Ureter (tissue), 1 donor: ENCODE data around the gene FCN3. TPM values are rescaled to one million over a fixed set of nuclear protein-coding genes. Genes with fewer than 3 reads are reported as not detected.

Source experiments
- DNase-seq: peaks from one replicate; pipeline ENCODE4 v3.0.0-alpha.2; 2020; ENCODE audit warnings: low spot score
- total RNA-seq: library from RNA; stranded (reverse); gene quantifications from one replicate; pipeline ENCODE4 v1.2.4, GENCODE V29; 2023
- donor health status: DM: yes; HTN: yes; CAD: no.

FCN3 gene
- total RNA-seq, 1 donor from 2014 or later: 2.1 TPM

DNA sequence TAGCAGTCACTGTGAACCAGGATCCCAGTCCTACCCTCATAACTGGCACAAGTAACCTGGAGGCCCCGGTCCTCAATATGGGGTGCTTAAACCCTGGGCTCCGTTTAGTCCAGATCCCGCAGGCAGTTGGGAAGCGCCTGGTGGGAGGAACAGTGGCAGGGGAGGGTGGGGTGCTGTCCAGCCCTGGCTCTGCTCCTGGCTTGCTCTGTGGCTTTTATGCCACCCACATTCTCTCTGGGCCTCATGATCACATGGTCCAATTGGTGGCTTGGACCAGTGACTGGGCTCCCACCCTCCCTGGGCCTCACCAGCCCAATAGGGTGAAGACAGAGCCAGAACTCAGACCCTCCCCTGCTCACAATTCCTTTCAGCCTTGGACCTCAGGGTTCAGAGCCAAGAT is 5.6 kb upstream of the FCN3 start:
- DNase-seq: no peak

DNA sequence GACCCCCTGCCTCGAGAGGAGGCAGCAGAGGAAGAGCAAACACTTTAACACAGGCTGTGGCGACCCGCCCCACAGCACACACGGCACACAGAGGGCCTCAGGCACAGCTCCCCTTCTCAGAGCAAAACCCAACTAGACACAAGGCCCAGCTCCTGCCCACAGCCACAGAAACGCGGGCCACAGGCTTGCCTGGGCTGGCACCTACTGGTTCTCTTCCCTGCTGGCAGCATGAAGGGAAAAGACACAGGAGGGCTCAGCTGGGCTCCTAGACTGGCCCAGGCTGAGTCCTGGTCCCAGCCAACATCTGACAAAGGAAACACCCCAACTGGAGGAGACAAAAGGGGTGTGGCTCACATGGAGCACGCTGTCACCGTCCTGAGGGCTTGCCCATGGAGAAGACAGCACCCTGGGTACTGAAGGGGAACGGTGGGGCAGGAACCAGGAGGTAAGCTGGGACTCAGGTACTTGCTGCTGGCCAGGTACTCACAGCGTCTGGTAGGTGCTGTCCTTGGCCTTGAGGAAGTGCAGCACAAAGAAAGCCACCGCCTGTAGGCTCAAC is 5.0 kb upstream of the FCN3 start:
- no peak for DNase-seq

DNA sequence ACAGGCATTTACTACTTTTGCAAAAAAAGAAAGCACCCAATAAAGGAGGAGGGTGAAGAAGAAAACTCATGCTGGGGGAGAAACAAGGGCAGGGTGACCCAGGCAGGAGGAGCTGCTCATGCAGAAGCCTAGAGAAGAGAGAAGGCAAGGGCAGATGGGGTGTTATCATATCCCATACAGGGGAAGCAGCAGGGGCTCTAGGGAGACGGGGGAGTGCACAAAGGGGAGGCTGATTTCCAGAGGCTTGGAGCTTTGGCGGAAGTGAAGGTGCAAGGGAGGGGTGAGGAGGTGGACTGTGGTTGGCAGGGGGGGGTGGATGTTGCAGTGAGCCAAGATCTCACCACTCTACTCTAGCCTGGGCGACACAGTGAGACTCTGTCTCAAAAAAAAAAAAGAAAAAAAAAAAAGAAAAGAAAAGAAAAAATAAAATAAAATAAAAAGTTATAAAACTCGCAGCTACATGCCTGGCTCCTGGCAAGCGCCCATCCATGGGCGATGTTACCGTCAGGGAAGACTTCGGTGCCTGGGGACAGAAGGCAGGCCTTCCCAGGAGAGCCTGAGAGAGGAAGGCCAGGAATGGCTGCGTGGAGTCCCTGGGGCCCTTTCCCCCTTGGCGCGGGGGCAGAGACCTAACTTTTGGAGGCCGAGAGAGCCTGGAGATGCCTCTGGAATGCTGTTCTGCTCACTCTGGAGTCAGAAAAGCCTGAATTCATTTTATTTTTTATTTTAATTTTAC is 3.3 kb upstream of the FCN3 start:
- no peak for DNase-seq

DNA sequence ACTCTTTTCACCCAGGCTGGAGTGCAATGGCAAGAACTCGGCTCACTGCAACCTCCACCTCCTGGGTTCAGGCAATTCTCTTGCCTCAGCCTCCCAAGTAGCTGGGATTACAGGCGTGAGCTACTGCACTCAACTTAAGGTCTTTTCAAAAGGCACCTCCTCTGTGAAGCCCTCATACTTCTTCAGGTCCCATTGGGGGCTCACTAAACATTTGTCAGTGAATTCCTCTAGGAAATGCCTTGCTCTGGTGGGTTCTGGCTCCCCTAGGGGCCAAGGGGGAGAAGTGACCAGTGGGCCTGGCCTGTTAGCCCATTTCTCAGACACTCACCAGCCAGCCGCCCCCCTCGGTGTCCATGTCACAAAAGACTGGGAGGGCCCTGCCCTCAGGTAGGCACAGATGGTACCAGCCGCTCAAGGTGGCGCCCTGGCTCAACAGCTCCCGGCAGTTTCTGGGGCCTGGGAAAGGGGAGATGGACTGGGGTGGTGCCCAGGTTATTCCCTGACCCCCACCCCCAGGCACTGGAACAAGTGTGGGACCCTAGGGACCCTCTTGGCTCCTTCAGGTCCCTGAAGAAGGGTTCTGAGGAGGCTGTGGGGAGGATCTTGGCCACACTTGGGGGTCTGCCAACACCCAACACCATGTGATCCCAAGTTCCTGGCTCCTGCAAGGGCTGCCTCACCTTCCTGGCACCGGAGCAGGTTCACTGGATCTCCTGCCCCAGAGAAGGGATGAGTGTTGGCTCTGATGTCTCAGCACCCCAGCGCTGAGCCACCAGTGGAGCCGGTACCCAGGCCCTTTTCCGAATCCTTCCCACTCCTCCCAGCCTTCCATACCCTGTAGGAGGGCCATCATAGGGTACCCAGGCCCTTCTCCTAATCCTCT is 1.6 kb downstream of the FCN3 start:
- DNase-seq: no peak

DNA sequence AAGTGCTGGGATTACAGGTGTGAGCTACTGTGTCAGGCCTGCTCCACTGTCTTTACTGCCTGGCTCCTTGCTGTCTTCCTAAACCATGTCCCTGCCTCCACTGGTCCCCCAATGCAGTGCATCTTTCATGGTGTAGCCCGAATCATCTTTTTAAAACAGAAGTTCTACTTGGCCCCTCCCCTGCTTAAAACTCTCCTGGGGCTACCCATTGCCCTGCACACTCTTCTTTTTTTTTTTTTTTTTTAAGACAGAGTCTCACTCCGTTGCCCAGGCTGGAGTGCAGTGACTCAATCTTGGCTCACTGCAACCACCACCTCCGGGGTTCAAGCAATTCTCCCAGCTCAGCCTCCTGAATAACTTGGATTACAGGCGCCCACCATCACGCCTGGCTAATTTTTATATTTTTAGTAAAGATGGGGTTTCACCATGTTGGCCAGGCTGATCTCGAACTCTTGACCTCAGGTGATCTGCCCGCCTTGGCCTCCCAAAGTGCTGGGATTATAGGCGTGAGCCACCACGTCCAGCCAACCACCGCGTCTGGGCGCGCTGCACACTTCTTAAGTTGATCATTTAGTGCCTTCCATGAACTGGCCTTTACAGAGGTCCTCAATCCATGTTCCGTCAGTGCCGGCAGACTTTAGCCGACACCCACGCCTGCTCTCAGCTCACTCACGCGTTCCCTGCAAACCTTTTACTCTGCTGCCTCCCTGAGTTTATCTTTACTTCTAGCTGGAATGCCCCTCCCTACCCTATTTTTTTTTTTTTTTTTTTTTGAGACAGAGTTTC is 2.4 kb downstream of the FCN3 start:
- DNase-seq: no peak

DNA sequence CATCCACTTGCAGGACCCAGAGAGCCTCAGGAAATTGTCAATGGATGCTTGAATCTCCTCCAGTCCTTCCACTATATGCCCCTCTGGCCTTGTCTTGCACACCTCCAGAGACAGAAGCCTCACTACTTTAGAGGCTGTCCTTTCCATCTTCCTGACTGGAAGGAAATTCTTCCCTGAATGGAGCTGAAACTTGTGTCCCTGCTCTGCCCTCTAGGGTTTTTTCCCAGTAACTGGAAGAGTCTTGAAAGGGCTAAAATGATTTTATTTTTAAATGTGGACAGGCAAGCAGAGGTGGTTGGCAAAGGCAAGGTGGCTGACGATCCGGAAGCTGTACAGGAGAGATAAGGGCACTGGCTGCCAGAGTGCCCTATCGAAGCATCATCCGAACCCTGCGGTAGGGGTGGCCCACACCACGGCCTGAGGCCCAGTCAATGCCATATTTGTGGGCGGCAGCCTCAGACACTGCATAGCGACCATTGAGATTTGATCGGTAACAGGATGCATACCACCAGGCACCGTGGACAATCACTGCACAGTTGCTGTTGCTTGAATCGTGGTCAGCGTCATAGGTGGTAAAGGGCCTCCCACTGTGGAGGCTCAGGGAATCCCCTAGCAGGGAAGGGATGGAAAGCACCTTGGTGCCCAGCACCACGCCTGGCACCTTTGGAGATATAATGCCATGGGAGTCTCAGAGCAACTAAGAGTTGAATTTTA is 5.6 kb downstream of the FCN3 start:
- no peak for DNase-seq

DNA sequence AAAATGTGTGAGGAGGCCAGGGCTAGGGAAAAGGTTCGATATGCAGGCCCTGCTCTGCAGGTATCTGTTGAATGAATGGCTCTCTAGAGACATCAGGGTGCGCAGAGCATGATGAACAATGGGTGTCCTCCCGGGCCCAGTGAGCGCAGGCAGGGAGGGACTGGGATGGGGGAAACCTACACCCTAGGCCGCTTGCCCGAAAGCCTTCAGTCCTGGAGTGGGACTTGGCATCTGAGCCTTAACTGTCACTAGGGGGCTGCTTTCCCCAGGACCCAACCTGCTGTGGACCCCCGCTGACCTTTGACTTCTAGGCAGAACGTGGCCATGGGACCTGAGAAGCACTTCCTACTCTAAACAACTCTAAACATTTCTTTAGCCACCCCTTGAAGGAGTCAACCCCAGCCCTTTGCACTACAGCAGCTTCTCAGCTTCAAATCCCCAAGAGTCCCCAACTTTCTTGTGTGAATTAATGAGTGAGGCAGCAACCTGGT is 7.4 kb downstream of the FCN3 start:
- DNase-seq: no peak

DNA sequence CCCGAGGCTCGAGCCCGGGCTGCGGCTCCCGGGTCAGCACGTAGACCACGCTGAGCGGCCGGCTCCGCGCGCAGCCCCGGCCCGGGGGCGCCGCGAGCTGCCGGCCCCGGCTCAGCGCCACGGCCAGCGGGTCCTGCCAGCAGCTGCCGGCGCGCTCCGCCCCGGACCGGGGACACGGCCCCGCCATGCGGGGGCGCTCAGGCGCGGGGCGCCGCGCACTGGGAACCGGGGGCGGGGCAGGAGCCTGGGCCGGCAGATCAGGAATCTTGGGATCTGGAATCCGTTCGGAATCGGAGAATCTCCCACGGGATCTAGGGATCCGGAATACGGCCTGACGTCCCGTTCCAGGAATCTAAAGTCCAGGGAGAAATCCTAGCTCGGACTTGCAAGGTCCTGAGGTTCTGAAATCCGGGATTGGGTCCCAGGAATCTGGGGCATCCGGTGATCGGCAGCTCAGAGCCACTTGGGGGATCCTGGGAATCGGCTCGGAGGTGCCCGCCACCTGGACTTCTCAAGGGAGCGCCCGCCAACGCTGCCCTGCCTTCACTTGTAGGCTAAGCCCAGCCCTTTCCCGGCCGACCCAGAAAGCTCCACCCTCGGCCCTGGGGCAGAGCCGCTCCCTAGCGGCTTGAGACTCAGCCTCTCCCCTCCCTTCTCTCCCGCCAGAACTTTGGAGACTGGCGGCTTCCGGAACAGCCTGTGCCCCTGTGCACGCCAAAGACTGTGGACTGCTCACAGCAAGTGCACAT is 8.0 kb downstream of the FCN3 start, which contains the start of gene MAP3K6:
Gene MAP3K6 (minus strand): TSS at position 551 of the 749 bp plus-strand sequence. CDS start 364 bp downstream, at position 187.
- DNase-seq: peak; percentile 93

DNA sequence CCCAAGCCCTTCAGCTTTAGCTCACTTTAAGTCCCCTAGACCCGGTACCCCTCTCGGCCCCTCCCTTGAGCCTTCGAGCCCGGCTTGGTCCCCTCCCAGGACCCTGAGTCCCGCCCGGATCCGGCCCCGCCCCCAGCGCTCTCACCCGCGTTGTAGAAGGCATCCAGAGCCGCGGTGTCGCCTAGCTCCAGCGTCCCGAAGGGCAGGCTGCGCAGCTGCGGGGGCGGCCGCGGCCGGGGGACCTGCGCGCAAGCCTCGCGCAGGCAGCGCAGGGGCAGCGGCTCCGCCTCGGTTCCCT is 8.6 kb downstream of the FCN3 start:
- DNase-seq: peak; percentile 87

DNA sequence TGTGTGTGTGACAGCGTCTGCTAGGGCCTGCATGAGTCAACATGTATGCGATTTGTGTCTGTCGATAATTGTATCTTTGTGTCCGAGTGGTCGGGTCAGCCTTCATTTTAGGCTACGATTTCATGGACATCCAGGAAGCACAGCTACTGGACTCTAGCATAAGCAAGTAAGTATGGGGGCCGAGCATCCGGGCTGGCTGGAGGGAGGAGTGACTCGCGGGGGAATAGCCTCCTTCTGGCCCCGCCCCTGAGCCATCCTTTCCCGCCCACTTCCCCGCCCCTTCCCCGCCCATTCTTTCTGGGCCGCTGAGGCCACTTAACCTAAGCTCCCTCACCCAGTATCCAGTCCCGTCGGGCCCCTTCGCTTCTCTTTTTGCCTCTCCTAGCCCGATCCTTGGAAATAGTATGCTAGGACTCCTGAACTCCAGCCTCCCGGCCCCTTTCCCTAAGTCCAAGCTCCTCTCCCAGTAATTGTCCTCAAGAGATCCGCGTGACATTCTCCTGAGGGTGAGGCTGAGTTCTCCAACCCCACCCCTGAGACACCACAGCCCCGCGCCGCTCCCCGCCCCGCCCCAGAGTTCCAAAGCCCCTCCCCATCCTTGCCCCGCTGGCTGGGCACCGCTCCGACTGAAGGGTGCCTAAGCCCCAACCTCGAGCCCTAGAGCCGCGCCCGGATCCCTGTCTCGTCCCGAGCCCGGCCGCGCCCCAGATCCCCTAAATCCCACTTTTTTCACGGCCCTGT is 9.1 kb downstream of the FCN3 start:
- peak; percentile 93 for DNase-seq

DNA sequence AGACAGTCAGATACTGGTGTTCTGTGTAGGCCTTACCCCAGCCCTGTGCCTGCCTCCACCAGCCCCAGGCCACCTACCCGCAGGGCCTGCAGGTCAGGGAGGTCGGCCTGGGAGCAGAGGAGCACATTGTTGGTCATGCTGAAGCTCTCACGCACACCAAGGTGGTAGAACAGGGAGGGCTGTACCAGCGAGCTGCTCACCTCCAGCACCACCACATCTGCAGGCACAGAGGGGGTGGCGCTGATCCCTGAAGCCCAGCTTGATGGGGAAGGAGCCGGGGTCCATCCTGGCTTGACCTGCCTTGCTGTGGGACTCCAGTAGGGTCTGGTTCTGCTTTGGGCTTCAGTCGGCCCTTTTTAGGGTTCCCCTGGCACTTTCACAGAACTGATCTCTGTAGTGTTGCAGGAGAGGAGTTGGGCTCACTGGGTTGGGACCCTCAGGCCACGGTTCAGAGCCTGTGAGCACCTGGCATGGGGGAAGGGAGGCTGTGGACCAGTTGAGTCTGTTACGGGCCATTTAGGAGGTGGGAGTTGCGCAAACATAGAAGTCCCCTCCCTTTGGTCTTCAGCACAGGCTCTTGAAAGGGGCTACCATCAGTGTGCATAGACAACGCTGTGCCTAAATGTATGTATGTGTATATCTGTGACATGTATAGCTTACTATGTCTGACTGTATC is 9.8 kb downstream of the FCN3 start:
- DNase-seq: no peak

DNA sequence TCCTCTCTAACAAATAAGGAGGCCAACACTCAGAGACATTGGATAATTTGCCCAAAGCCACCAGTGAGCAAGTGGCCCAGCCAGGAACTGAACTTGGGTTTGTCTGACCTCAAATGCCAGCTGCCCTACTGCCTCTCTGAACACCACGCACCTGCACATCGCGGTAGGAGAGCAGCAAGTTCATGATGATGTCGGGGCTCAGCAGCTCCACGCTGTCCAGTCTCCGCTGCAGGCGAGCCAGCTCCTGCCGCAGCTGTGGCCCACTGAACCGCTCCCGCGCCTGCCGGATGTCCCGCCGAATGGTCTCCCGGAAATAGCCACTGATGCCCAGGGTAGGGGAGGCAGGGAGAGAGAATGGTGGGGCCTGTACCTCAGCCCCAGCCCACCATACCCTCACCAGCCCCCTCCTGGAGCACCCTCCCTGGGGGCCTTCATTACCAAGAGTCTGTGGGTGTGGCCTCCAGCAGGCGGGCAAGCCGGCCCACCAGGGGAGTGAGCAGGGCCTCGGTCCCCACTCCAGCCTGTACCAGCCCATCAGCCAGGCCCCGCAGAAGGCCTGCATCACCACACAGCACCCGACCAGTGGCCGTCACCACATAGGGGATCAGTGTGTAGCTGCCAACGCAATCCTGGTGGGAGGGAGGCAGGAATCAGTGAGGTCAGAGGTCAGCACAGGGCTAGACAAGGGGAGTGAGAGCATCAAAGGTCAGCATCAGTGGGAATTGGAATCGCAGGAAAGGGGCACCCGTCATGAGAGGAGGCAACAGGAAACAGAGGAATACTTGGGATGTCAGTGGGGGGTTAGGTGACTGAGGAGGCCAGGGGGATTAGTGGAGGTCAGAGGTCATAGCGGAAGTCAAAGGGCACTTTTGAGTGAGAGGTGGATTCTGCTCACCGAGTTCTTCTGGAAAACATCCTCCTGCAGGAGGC is 10.6 kb downstream of the FCN3 start:
- no peak for DNase-seq

DNA sequence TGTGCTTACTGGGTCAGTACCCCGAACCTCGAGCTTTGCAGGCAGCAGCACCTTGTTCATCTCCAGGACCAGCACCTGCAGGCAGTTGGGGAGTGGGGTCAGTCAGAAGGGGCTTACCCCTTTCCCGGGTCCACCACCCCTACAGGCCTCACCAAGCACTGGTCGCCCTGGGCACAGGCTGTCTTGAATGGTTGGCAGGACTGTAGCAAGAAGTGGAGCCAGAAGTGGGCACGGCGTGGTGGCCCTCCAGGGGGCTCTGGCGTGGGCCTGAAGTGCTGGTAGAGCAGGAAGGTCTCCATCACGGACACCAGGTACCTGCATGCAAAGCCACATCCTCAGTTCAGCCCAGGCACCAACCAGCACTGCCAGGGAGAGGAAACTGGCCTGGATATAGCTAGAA is 13.1 kb downstream of the FCN3 start:
- DNase-seq: no peak

DNA sequence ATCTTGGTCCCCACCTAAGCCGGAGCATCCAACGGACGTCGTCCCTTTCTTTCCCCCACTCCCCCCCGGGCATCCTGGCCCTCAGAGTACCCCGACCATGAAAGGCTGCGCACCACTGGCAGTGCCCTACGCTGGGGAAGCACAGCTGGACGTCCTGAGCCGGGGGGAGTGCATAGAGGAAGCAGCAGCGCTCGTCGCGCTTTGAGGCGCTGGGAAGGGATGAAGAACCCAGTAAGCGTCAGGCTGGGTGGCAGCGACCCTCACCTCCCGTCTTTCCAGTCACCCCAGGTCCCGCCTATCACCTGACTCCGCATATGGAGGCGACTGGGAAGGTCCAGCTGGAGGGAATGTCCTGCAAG is 13.6 kb downstream of the FCN3 start:
- DNase-seq: no peak

DNA sequence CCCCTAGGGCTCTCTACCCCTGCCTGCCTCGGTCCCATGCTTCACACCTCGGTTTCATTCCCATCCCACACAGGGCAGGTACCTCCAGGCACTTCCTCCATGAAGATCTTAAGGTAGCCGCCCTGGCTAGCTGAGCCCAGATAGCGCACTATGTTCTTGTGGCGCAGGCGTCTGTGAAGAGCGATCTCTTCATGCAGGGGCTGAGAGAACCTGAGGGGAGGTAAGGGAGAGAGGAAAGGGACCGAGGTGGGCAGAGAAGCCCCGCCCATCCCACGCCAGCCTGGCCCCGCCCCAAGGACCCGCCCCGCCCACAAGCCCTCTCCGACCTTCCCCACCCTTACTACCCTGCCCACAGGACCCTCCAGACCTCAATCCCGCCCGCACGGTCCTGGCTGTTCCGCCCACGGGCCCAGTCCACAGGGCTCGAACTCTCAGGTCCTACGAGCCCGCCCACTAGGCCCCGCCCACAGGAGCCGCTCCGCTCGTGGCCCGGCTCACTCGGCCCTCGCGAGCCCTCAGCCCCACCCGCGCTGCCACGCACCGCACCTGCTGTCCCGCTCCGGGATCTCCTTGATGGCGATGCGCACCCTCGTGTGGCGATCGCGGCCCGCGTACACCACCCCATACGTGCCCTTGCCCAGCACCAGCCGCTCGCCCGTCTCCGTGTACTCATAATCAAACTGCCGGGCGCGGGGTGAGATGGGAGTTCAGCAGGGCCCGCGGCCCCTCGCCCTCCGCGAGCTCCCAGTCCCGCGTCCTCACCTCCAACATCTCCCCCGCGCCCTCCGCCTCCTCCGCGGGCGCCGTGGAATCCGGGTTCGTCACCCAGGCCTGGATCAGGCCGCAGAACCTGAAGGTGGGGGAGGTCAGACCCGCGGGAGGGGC is 14.2 kb downstream of the FCN3 start:
- DNase-seq: no peak

DNA sequence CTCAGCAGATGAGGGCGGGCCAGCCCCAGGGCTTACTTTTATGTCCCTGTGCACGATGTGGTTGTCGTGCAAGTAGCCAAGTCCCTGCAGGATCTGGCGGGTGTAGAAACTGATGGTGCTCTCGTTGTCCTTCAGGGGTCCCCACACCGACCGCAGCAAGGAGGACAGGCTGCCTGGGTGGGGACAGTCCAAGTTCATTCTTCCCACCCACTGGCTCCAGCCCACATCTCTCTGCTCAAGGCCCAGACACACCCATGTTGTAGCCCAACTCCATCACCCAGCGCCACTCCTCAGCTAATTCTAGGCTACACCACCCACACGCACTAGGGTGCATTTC is 14.8 kb downstream of the FCN3 start:
- DNase-seq: no peak

DNA sequence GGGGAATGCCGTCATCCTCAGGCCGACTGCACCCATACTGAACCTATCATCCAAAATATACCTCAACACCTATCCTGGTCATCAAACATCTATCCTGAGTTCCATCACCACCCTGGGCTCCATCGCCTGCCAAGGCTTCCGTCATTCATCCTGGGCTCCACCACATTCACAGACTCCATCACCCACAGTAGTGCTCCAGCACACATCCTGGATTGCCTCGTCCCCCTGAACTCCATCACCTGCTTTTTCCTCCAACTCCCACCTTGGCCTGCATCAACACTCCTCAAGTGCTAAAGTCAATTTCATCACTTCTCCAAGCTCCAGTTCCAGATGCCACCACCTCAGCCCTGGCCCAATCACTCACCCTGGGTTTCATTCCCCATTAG is 15.7 kb downstream of the FCN3 start:
- DNase-seq: no peak
